ENCODE results near the gene IL26. TPM values are rescaled to one million over a fixed set of nuclear protein-coding genes. Genes with fewer than 3 reads are reported as not detected.

The IL26 gene
- total RNA-seq, 1 experiment from 2014 or later = not detected

DNA sequence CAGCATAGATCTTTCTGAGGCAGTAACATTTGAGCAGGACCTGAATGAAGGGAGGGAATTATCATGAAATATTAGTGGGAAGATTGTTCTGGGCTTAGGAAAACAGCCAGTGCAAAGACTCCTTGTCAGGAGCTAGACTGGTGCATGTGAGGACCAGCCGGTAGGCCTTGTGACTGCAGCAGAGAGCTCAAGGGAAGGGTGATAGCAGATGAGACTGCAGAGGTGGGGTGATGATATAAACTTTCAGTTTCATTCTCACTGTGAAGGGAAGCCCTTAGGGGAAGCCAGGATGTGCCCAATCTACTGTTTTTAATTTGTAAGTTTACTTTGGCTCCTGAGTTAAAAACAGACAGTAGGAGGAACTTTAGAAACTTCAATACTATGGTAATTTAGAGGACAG is 15.4 kb upstream of the IL26 start:
- H3K4me1 ChIP-seq (ENCODE audit: control insufficient read depth, insufficient read depth, low read length) = peaks cover 18% of the 10 kb centered on the region
- DNase-seq (ENCODE audit: low read depth, low spot score) = no peak
- no peaks in the 10 kb centered on the region for H3K27me3 ChIP-seq (ENCODE audit: control insufficient read depth, insufficient read depth, low read length)
- ChIA-PET POLR2A (interaction anchor here (0.6 kb wide), 1 partner anchor 399 kb away, joined by 3 read pairs; no protein-coding TSS in a partner anchor), CTCF (no interaction called here)
- 0 out of 2 replicates have a peak, but pooled peaks have one; percentile 17 for ATAC-seq
- TF ChIP-seq SIN3A (IDR thresholded peaks at IDR 0.05; ENCODE audit: borderline replicate concordance, insufficient read depth, low read depth, low read length) (no peak), TCF7L2 (IDR thresholded peaks at IDR 0.05; ENCODE audit: low read depth, low read length) (no peak), CTCF (IDR thresholded peaks at IDR 0.05) (no peak), POLR2AphosphoS5 (IDR thresholded peaks at IDR 0.05; ENCODE audit: low read depth, low read length) (no peak)
- TF ChIP-seq, protein P1, sequence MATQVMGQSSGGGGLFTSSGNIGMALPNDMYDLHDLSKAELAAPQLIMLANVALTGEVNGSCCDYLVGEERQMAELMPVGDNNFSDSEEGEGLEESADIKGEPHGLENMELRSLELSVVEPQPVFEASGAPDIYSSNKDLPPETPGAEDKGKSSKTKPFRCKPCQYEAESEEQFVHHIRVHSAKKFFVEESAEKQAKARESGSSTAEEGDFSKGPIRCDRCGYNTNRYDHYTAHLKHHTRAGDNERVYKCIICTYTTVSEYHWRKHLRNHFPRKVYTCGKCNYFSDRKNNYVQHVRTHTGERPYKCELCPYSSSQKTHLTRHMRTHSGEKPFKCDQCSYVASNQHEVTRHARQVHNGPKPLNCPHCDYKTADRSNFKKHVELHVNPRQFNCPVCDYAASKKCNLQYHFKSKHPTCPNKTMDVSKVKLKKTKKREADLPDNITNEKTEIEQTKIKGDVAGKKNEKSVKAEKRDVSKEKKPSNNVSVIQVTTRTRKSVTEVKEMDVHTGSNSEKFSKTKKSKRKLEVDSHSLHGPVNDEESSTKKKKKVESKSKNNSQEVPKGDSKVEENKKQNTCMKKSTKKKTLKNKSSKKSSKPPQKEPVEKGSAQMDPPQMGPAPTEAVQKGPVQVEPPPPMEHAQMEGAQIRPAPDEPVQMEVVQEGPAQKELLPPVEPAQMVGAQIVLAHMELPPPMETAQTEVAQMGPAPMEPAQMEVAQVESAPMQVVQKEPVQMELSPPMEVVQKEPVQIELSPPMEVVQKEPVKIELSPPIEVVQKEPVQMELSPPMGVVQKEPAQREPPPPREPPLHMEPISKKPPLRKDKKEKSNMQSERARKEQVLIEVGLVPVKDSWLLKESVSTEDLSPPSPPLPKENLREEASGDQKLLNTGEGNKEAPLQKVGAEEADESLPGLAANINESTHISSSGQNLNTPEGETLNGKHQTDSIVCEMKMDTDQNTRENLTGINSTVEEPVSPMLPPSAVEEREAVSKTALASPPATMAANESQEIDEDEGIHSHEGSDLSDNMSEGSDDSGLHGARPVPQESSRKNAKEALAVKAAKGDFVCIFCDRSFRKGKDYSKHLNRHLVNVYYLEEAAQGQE (IDR thresholded peaks at IDR 0.05; ENCODE audit: insufficient read depth in 1 of 2, low read depth in 2 of 2, low read length in 1 of 2) = no peak
- BruUV-seq (replicated peaks) = no TSS peak
- intact Hi-C loops (cut with micrococcal nuclease; ENCODE audit: unreplicated experiment) (no loop called here), in situ Hi-C loops (cut with HindIII; ENCODE audit: low pct_unique_long_range_greater_than_20kb, low sequenced_read_pairs) (no loop called here)
- H3K36me3 ChIP-seq (ENCODE audit: control insufficient read depth, insufficient read depth, low read length) = no peaks in the 10 kb centered on the region
- H3K27ac ChIP-seq (ENCODE audit: low read length) = no peak overlapping the region
- H3K9me3 ChIP-seq (ENCODE audit: control insufficient read depth, insufficient read depth, low read depth, low read length) = no peaks in the 10 kb centered on the region
- H3K4me3 ChIP-seq (ENCODE audit: low read depth in 2 of 2, low read length in 2 of 2) = no peak overlapping the region

DNA sequence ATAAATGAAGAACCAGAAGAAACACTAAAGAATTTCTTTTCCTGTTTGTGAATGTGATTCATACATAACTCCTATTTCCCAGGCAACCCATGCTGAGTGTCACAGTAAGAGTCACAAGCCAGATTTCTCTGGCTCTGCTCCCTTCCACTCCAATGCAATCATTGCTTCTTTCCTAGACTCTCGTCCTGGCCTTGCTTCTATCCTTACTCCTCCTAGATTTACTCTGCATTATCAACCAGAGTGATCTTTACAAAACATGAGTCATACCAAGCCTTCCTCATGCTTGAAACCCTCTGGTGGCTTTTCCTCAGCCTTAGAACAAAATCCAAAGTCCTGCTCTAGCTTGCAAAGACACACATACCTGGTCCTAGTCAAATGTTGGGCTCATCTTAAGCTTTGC is 14.5 kb upstream of the IL26 start:
- in situ Hi-C loops (cut with HindIII; ENCODE audit: low pct_unique_long_range_greater_than_20kb, low sequenced_read_pairs) = no loop called here

More for the DNA sequence above, 14.5 kb upstream of the IL26 start:
- ChIA-PET CTCF (no interaction called here), POLR2A (no interaction called here)
- Histone ChIP-seq H3K4me1 (ENCODE audit: control insufficient read depth, insufficient read depth, low read length) (peaks cover 18% of the 10 kb centered on the region), H3K36me3 (ENCODE audit: control insufficient read depth, insufficient read depth, low read length) (no peaks in the 10 kb centered on the region), H3K4me3 (ENCODE audit: low read depth in 2 of 2, low read length in 2 of 2) (no peak overlapping the region), H3K27me3 (ENCODE audit: control insufficient read depth, insufficient read depth, low read length) (no peaks in the 10 kb centered on the region), H3K9me3 (ENCODE audit: control insufficient read depth, insufficient read depth, low read depth, low read length) (no peaks in the 10 kb centered on the region), H3K27ac (ENCODE audit: low read length) (no peak overlapping the region)
- ATAC-seq = peak; percentile 75
- TF ChIP-seq, protein P1 (IDR thresholded peaks at IDR 0.05; ENCODE audit: insufficient read depth in 1 of 2, low read depth in 2 of 2, low read length in 1 of 2) = no peak
- no peak for DNase-seq (ENCODE audit: low read depth, low spot score)
- no TSS peak for BruUV-seq (replicated peaks)
- intact Hi-C loops (cut with micrococcal nuclease; ENCODE audit: unreplicated experiment) = no loop called here
